ENCODE measurements around the gene PRRC2C.
"Not testable (repeated sequence)": the region's sequence is repeated elsewhere in the genome, so short reads cannot be mapped to it uniquely, and the experiment has no call there.

Gene PRRC2C

GRCh38 chr1:171585715-171586114 lies 100.4 kb downstream of the PRRC2C start:
- no peak for DNase-seq (ENCODE audit: low read depth)

GRCh38 chr1:171588230-171588629 lies 102.9 kb downstream of the PRRC2C start:
- DNase-seq (ENCODE audit: low read depth), result no peak

- peak; percentile 33 for DNase-seq (ENCODE audit: low read depth)
These were observed 104.7 kb downstream of the PRRC2C start for GRCh38 chr1:171590022-171590421.

- DNase-seq (ENCODE audit: low read depth), result peak; percentile 27
These were observed 110.0 kb downstream of the PRRC2C start for GRCh38 chr1:171595324-171595723.

GRCh38 chr1:171596119-171596518 lies 110.8 kb downstream of the PRRC2C start:
- no peak for DNase-seq (ENCODE audit: low read depth)

GRCh38 chr1:171596705-171597104 lies 111.4 kb downstream of the PRRC2C start:
- no peak for DNase-seq (ENCODE audit: low read depth)

- DNase-seq (ENCODE audit: low read depth), result peak; percentile 4
These were observed 111.9 kb downstream of the PRRC2C start for GRCh38 chr1:171597203-171597602.

GRCh38 chr1:171600310-171600709 lies 115.0 kb downstream of the PRRC2C start:
- not testable (repeated sequence) for DNase-seq (ENCODE audit: low read depth)

GRCh38 chr1:171600862-171601261 lies 115.5 kb downstream of the PRRC2C start:
- DNase-seq (ENCODE audit: low read depth), result no peak

- not testable (repeated sequence) for DNase-seq (ENCODE audit: low read depth)
These were observed 117.7 kb downstream of the PRRC2C start for GRCh38 chr1:171603042-171603441.

GRCh38 chr1:171606402-171606941 lies 121.1 kb downstream of the PRRC2C start:
- DNase-seq (ENCODE audit: low read depth), result no peak

- peak; percentile 56 for DNase-seq (ENCODE audit: low read depth)
These were observed 125.1 kb downstream of the PRRC2C start for GRCh38 chr1:171610385-171610784.

GRCh38 chr1:171611306-171611705 lies 126.0 kb downstream of the PRRC2C start:
- DNase-seq (ENCODE audit: low read depth), result peak; percentile 24

GRCh38 chr1:171613282-171613681 lies 128.0 kb downstream of the PRRC2C start:
- DNase-seq (ENCODE audit: low read depth), result no peak

GRCh38 chr1:171615122-171615906 lies 130.0 kb downstream of the PRRC2C start:
- DNase-seq (ENCODE audit: low read depth), result not testable (repeated sequence)

GRCh38 chr1:171616586-171616985 lies 131.3 kb downstream of the PRRC2C start:
- no peak for DNase-seq (ENCODE audit: low read depth)

GRCh38 chr1:171622152-171622462 lies 136.8 kb downstream of the PRRC2C start, which contains the start of gene MYOCOS:
TSS of gene MYOCOS (plus strand) at chr1:171622243. CDS start at chr1:171623884, 1,641 bp downstream.
- DNase-seq (ENCODE audit: low read depth), result no peak

- DNase-seq (ENCODE audit: low read depth), result no peak
These were observed 138.5 kb downstream of the PRRC2C start for GRCh38 chr1:171623651-171624331.

GRCh38 chr1:171625225-171625624 lies 139.9 kb downstream of the PRRC2C start:
- DNase-seq (ENCODE audit: low read depth), result no peak

- no peak for DNase-seq (ENCODE audit: low read depth)
These were observed 141.7 kb downstream of the PRRC2C start for GRCh38 chr1:171627020-171627419.

- DNase-seq (ENCODE audit: low read depth), result no peak
These were observed 142.9 kb downstream of the PRRC2C start for GRCh38 chr1:171628225-171628624.

GRCh38 chr1:171635661-171636060 lies 150.3 kb downstream of the PRRC2C start:
- no peak for DNase-seq (ENCODE audit: low read depth)

GRCh38 chr1:171636141-171636540 lies 150.8 kb downstream of the PRRC2C start:
- DNase-seq (ENCODE audit: low read depth), result no peak
